Measurements from ENCODE around the gene UBE2V1. TPM values are rescaled to one million over a fixed set of nuclear protein-coding genes. Genes with fewer than 3 reads are reported as not detected.
A peak's percentile ranks its signal among the peaks of the same experiment; 100 is the strongest.

UBE2V1 gene
- total and polyA plus RNA-seq, 2 of the 13 experiments (the other 11 are each of a cell fraction or from before 2014, with no cell fraction given) = 81.3 to 132 TPM

- TF ChIP-seq MAX (IDR thresholded peaks at IDR 0.05) = no peak
- TF ChIP-seq, protein P1, sequence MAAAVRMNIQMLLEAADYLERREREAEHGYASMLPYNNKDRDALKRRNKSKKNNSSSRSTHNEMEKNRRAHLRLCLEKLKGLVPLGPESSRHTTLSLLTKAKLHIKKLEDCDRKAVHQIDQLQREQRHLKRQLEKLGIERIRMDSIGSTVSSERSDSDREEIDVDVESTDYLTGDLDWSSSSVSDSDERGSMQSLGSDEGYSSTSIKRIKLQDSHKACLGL (CRISPR knock-in tag; IDR thresholded peaks at IDR 0.05) = no peak
- TF ChIP-seq ARID3A (IDR thresholded peaks at IDR 0.05; ENCODE audit: low read depth, low read length) = no peak
- TF ChIP-seq, protein P2, sequence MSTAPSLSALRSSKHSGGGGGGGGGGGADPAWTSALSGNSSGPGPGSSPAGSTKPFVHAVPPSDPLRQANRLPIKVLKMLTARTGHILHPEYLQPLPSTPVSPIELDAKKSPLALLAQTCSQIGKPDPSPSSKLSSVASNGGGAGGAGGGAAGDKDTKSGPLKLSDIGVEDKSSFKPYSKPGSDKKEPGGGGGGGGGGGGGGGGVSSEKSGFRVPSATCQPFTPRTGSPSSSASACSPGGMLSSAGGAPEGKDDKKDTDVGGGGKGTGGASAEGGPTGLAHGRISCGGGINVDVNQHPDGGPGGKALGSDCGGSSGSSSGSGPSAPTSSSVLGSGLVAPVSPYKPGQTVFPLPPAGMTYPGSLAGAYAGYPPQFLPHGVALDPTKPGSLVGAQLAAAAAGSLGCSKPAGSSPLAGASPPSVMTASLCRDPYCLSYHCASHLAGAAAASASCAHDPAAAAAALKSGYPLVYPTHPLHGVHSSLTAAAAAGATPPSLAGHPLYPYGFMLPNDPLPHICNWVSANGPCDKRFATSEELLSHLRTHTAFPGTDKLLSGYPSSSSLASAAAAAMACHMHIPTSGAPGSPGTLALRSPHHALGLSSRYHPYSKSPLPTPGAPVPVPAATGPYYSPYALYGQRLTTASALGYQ (CRISPR knock-in tag; IDR thresholded peaks at IDR 0.05) = 0 out of 2 replicates have a peak, but pooled peaks have one; percentile 23
- no peak for TF ChIP-seq RXRB (CRISPR knock-in tag; IDR thresholded peaks at IDR 0.05; ENCODE audit: borderline replicate concordance)
- no peak for TF ChIP-seq NR2F1 (CRISPR knock-in tag; IDR thresholded peaks at IDR 0.05)
- TF ChIP-seq MTA3 (CRISPR knock-in tag; IDR thresholded peaks at IDR 0.05) = no peak
- peak; percentile 88 for TF ChIP-seq ZKSCAN1 (IDR thresholded peaks at IDR 0.05; ENCODE audit: low read length)
- no peak for TF ChIP-seq NFE2L2 (IDR thresholded peaks at IDR 0.05; ENCODE audit: low read length)
- TF ChIP-seq ZNF207 (IDR thresholded peaks at IDR 0.05; ENCODE audit: borderline replicate concordance) = no peak
- TF ChIP-seq, protein P3, sequence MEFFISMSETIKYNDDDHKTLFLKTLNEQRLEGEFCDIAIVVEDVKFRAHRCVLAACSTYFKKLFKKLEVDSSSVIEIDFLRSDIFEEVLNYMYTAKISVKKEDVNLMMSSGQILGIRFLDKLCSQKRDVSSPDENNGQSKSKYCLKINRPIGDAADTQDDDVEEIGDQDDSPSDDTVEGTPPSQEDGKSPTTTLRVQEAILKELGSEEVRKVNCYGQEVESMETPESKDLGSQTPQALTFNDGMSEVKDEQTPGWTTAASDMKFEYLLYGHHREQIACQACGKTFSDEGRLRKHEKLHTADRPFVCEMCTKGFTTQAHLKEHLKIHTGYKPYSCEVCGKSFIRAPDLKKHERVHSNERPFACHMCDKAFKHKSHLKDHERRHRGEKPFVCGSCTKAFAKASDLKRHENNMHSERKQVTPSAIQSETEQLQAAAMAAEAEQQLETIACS (CRISPR knock-in tag; IDR thresholded peaks at IDR 0.05) = 0 out of 2 replicates have a peak, but pooled peaks have one; percentile 25
Observed at GRCh38 chr20:50061151-50062005, 51.6 kb downstream of the UBE2V1 start (continued).
